IPS-18a (cell line): ENCODE measurements around the gene NOP53.
"Not testable (repeated sequence)": the region's sequence is repeated elsewhere in the genome, so short reads cannot be mapped to it uniquely, and the experiment has no call there.

Experiments
- H3K27ac ChIP-seq: one replicate; pipeline ENCODE4 v1.5.1; 2013; ENCODE audit warnings: low read length
- H3K27me3 ChIP-seq: one replicate; pipeline ENCODE4 v1.6.1; 2013; ENCODE audit warnings: mild to moderate bottlenecking, low read length; ENCODE audit not compliant: control insufficient read depth, insufficient read depth
- H3K36me3 ChIP-seq: one replicate; pipeline ENCODE4 v1.6.1; 2013; ENCODE audit warnings: low read depth, low read length; ENCODE audit not compliant: control insufficient read depth
- H3K4me1 ChIP-seq: one replicate; pipeline ENCODE4 v1.6.1; 2013; ENCODE audit warnings: low read depth, low read length; ENCODE audit not compliant: control insufficient read depth
- H3K4me3 ChIP-seq: one replicate; pipeline ENCODE4 v1.5.1; 2013; ENCODE audit warnings: low read length
- H3K9ac ChIP-seq: one replicate; pipeline ENCODE4 v1.6.1; 2013; ENCODE audit warnings: mild to moderate bottlenecking, low read length, moderate library complexity
- H3K9me3 ChIP-seq: one replicate; pipeline ENCODE4 v1.6.1; 2013; ENCODE audit warnings: low read depth, low read length; ENCODE audit not compliant: control insufficient read depth

Gene NOP53

DNA sequence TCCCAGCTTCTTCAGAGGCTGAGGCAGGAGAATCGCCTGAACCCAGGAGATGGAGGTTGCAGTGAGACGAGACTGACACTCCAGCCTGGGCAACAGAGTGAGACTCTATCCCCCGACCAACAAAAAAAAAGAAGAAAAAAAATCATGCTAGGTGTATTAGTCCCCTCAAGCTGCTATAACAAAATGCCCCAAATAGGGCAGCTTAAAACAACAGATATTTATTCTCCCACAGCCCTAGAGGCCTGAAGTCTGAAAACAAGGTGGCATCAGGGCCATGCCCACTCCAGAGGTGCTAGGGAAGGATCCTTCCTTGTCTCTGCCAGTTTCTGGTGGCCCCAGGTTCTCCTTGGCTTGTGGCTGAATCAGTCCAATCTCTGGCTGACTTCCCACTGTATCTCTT lies 40.7 kb upstream of the NOP53 start:
- Histone ChIP-seq H3K27me3 (peaks cover 3% of the 10 kb centered on the region), H3K27ac (no peak overlapping the region), H3K36me3 (peaks cover 8% of the 10 kb centered on the region), H3K9me3 (no peaks in the 10 kb centered on the region), H3K4me1 (no peaks in the 10 kb centered on the region), H3K9ac (no peak overlapping the region), H3K4me3 (no peak overlapping the region)

DNA sequence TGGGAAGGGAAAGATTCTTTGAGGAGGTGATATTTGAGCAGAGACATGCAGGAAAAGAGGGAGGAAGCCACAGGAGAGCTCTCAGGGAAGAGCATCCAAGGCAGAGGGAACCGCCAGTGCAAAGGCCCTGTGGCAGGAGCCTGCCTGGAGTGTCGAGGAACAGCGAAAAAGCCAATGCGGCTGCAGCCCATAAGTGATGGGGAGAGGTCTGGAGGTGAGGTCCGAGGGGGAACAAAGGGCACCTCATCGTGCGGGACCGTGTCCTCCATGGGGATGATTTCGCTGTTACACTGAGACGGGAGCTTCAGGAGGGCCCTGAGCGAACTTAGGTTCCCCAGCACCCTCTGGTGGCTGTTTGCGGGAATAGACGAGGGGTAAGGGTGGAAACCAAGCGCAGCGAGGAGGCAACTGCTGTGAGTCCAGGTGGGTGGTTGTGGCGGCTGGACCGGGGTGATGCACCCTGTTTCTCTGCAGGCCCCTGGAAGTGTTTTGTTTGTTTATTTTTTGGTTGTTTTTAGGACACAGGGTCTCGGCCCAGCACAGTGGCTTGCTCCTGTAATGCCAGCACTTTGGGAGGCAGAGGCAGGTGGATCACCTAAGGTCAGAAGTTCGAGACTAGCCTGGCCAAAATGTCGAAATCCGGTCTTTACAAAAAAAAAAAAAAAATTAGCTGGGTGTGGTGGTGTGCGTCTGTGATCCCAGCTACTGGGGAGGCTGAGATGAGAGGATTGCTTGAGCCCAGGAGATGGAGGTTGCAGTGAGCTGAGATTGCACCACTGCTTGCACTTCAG lies 38.0 kb upstream of the NOP53 start:
- Histone ChIP-seq H3K4me1 (no peaks in the 10 kb centered on the region), H3K27ac (no peak overlapping the region), H3K9ac (no peak overlapping the region), H3K36me3 (peaks cover 6% of the 10 kb centered on the region), H3K9me3 (no peaks in the 10 kb centered on the region), H3K27me3 (peaks cover 3% of the 10 kb centered on the region), H3K4me3 (no peak overlapping the region)

DNA sequence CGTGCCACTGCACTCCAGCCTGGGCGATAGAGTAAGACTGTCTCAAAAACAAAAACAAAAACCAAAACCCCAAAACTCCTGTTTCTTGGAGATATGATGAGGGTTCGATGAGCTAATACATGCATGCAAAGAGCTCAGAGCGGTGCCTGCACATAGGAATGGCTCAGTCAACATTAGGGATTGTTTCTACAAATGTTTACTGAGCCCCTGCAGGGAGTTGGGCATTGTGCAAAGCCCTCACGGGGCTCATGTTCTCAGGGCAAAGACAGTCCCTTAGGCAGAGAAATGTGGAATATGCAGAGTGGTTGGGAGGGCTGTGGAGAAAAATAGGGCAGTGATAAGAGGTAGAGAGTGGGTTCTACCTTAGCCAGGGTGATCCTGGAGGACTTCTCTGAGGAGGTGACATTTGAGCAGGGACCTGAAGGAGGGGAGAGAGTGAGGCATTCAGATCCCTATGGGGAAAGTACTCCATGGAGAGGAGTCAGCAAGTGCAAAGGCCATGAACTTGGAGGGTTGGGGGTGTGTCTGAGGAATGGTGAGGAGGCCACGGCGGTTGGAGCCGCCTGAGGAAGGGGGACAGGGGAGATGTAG lies 33.6 kb upstream of the NOP53 start:
- no peak overlapping the region for H3K27ac ChIP-seq
- H3K9me3 ChIP-seq = no peaks in the 10 kb centered on the region
- no peaks in the 10 kb centered on the region for H3K4me1 ChIP-seq
- no peaks in the 10 kb centered on the region for H3K36me3 ChIP-seq
- H3K27me3 ChIP-seq = peaks cover 3% of the 10 kb centered on the region
- no peak overlapping the region for H3K4me3 ChIP-seq
- no peak overlapping the region for H3K9ac ChIP-seq

DNA sequence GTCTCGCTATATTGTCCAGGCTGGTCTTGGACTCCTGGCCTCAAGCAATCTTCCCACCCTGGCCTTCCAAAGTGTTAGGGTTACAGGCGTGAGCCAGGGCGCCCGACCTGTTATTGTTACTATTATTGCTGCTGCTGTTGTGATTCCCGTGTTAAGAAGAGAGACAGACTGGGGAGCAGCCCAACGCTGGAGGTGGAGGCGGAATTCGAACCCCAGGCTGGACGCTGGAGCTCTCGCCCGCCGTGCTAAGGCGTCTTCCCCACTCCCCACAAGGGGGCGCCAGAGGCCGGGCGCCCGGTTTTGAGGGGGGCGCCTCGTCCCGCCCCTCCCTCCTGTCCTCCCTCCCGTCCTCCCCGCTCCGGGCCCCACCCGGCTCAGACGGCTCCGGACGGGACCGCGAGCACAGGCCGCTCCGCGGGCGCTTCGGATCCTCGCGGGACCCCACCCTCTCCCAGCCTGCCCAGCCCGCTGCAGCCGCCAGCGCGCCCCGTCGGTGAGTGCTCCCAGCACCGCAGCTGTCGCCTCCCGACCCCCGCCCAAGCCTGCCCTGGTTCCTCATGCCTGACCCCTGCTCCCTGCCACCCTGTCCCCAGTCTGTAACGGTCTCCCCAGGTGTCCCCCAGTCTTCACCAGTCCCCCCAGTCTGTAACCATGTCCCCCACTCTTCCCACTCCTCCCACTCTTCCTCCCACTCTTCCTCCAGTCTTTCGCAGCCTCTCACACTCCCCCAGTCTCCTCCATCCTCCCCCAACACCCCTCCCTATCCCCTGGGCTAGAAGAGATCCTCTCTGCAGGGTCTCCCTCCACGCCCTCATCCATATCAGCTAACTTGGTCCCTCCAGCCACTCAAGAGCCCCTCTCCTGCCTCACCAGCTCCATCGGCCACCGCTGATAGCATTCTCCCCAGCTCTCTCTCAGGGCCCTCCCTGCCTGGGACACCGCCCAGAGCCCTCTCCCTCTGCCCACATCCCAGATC lies 32.0 kb upstream of the NOP53 start, which contains the start of gene EHD2:
Gene EHD2 (plus strand): TSS at position 377 of the 976 bp plus-strand sequence. CDS start 3,191 bp downstream, outside the sequence.
- Histone ChIP-seq H3K27me3 (no peaks in the 10 kb centered on the region), H3K9ac (no peak within 1 kb of the TSS), H3K27ac (no peak within 1 kb of the TSS), H3K4me3 (peak within 1 kb of the TSS; percentile 41), H3K4me1 (no peaks in the 10 kb centered on the region), H3K9me3 (no peaks in the 10 kb centered on the region), H3K36me3 (no peaks in the 10 kb centered on the region)

DNA sequence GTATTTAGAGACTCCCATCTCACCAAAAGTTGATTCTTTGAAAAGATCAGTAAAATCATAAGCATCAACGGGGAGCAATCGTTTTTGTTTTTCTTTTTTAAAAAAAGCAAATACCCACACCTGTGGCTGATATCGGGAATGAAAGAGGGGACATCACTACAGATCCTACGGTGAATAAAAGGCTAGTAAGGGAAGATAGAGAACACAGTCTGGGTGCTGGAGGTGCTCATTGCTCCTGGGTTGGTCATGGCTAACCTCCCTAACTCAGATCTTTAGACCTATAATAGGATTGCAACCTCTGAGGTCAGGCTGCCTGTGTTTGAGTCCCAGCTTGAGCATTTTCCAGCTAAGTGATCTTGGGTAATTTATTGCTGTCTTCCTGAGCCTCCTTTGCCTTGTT lies 31.0 kb upstream of the NOP53 start:
- Histone ChIP-seq H3K9me3 (no peaks in the 10 kb centered on the region), H3K36me3 (no peaks in the 10 kb centered on the region), H3K27ac (no peak overlapping the region), H3K9ac (no peak overlapping the region), H3K4me1 (no peaks in the 10 kb centered on the region), H3K27me3 (no peaks in the 10 kb centered on the region), H3K4me3 (no peak overlapping the region)

DNA sequence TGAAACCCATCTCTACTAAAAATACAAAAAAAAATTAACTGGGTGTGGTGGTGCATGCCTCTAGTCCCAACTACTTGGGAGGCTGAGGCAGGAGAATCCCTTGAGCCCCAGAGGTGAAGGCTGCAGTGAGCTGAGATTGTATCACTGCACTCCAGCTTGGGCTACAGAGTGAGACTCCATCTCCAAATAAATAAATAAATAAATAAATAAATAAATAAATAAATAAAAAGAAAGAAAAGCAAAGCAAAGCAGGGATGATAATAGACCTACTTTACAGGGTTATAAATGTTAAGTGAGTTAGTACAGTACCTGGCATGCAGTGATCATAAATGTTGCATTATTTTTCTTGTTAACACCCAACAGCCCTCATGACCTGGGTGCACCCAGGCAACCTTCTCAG lies 30.5 kb upstream of the NOP53 start:
- H3K27me3 ChIP-seq, H3K4me1 ChIP-seq, H3K4me3 ChIP-seq, H3K9me3 ChIP-seq, H3K9ac ChIP-seq, H3K36me3 ChIP-seq, H3K27ac ChIP-seq: not testable (repeated sequence)

DNA sequence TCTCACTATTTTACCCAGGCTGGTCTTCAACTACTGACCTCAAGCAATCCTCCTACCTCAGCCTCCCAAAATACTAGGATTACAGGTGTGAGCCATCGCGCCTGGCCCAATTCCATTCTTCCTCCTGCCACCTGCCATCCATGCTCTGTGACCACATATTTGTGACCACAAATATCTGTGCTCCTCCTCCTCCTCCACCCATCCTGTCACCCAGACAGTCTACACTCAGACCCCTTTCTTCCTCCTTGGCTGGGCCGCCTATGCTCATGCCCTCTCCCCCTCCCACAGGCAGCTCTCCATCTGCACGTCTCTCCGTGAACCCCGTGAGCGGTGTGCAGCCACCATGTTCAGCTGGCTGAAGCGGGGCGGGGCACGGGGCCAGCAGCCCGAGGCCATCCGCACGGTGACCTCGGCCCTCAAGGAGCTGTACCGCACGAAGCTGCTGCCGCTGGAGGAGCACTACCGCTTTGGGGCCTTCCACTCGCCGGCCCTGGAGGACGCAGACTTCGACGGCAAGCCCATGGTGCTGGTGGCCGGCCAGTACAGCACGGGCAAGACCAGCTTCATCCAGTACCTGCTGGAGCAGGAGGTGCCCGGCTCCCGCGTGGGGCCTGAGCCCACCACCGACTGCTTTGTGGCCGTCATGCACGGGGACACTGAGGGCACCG lies 28.9 kb upstream of the NOP53 start:
- Histone ChIP-seq H3K36me3 (no peaks in the 10 kb centered on the region), H3K27me3 (no peaks in the 10 kb centered on the region), H3K9me3 (no peaks in the 10 kb centered on the region), H3K9ac (no peak overlapping the region), H3K4me1 (no peaks in the 10 kb centered on the region), H3K4me3 (no peak overlapping the region), H3K27ac (no peak overlapping the region)

DNA sequence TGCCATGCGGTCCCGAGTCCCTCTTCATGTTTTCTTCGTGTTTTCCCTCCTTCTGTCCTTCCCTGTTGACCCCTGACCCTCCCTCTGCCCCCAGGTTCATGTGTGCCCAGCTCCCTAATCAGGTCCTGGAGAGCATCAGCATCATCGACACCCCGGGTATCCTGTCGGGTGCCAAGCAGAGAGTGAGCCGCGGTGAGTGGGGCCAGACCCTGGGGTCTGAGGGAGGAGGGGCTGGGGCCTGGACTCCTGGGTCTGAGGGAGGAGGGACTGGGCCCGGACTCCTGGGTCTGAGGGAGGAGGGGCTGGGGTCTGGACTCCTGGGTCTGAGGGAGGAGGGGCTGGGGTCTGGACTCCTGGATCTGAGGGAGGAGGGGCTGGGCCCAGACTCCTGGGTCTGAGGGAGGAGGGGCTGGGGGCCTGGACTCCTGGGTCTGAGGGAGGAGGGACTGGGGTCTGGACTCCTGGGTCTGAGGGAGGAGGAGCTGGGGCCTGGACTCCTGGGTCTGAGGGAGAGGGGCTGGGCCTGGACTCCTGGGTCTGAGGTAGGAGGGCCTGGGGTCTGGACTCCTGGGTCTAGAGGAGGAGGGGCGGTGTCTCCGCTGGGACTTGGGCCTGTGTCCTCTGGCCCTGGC lies 26.8 kb upstream of the NOP53 start:
- not testable (repeated sequence) for H3K4me1 ChIP-seq, H3K27me3 ChIP-seq, H3K9me3 ChIP-seq, H3K9ac ChIP-seq, H3K36me3 ChIP-seq, H3K4me3 ChIP-seq, H3K27ac ChIP-seq

DNA sequence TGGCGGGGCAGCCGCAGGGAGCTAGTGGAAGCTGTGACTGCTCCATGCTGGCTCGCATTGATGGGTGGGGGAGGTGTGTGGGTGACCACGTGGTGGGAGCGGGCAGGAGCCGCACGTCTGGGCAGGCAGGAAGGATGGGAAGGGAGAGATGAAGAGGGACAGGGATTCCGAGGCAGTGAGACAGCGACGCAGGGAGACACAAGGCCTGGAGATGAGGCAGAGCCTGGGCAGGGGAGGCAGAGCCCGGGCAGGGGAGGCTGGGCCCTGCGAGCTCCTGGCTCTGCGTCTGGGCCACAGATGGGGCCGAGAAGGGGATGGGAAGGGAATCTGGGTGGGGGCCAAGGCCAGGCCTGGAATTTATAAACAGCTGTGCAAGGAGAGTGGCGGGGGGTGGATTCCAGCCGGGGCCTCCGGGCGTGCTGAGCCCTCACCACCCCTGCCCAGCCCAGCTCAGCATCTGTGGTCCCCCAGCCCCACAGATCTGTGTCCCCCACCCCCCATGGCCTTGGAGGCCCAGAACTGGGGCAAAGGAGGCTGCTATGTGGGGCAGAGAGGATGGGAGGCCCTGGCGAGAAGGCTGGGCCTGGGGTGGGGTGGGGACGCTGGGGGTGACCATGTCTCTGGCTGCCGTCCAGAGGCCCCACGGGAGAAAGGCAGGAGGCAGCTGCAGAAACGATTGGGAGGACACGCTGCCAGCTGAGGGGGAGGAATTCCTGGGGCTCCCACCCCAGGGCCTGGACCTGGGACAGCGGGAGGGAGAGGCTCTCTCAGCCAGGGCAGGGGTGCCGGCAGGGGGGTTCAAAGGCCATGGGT lies 26.1 kb upstream of the NOP53 start:
- Histone ChIP-seq H3K4me1 (no peaks in the 10 kb centered on the region), H3K27me3 (no peaks in the 10 kb centered on the region), H3K9me3 (no peaks in the 10 kb centered on the region), H3K4me3 (no peak overlapping the region), H3K36me3 (no peaks in the 10 kb centered on the region), H3K9ac (no peak overlapping the region), H3K27ac (no peak overlapping the region)

DNA sequence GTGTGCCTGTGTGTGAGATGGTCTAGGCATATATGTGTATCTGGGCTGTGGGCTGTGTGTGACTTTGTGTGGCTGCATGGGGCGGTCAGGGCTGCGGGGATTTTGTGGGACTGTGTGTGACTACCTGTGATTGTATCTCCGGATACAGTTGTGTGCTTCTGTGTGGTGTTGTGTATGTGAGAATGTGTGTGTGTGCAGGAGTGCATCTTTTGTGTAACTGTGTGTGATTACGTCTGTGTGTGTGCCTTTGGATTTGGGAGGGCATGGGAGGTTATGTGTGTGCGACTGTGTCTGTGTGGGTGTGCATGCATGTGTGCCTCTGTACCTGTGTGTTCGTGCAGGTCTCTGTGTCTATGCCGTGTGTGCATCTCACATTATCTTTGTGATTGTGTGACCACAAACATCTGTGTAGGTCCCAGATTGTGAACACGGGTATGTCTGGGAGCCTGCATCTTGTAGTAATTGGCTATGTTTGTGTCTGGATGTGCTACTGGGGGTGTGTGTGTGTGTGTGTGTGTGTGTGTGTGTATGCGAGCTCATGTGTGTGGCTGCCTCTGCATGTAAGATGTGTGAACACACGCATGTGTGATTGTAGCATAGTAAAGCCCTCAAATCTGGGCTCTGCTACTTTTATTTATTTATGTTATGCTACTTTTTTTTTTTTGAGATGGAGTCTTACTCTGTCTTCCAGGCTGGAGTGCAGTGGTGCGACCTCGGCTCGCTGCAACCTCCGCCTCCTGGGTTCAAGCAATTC lies 24.5 kb upstream of the NOP53 start:
- H3K27ac ChIP-seq = no peak overlapping the region

More for the DNA sequence above, 24.5 kb upstream of the NOP53 start:
- H3K36me3 ChIP-seq = no peaks in the 10 kb centered on the region
- no peak overlapping the region for H3K4me3 ChIP-seq
- H3K27me3 ChIP-seq = no peaks in the 10 kb centered on the region
- H3K4me1 ChIP-seq = no peaks in the 10 kb centered on the region
- H3K9ac ChIP-seq = no peak overlapping the region
- no peaks in the 10 kb centered on the region for H3K9me3 ChIP-seq
